SK-N-SH treated with all-trans-retinoic acid at 6 μM for 48 hours (cell line): ENCODE measurements around the gene AIRE.

ENCODE experiments used
- ARNTL ChIP-seq: fragments of 450-650 bp; formaldehyde crosslinking; IDR thresholded peaks from 2 replicates; pipeline ENCODE4 v1.5.0; 2020; ENCODE audit warnings: low read depth, mild to moderate bottlenecking, moderate library complexity, borderline replicate concordance
- BACH2 ChIP-seq: fragments of 250-450 bp; sonication (Bioruptor Pico); IDR thresholded peaks from 2 replicates; pipeline ENCODE4 v1.9.0; 2021; ENCODE audit warnings: mild to moderate bottlenecking, borderline replicate concordance
- CSDC2 ChIP-seq: fragments of 250-450 bp; sonication (Bioruptor Pico); IDR thresholded peaks from 2 replicates; pipeline ENCODE4 v1.5.0; 2020; ENCODE audit warnings: mild to moderate bottlenecking, moderate library complexity
- ISL1 ChIP-seq: fragments of 250-450 bp; sonication (Bioruptor Pico); IDR thresholded peaks from 2 replicates; pipeline ENCODE4 v2.1.2; 2022; ENCODE audit warnings: mild to moderate bottlenecking, moderate library complexity
- OSR1 ChIP-seq: fragments of 250-450 bp; sonication (Bioruptor Pico); IDR thresholded peaks from 2 replicates; pipeline ENCODE4 v1.8.0; 2022; ENCODE audit warnings: moderate library complexity, mild to moderate bottlenecking, inconsistent platforms
- RARB ChIP-seq: fragments of 250-450 bp; sonication (Bioruptor Pico); IDR thresholded peaks from 2 replicates; pipeline ENCODE4 v1.8.0; 2021; ENCODE audit warnings: mild to moderate bottlenecking, moderate library complexity
- TOX ChIP-seq: fragments of 250-450 bp; sonication (Bioruptor Pico); IDR thresholded peaks from 2 replicates; pipeline ENCODE4 v1.8.0; 2021; ENCODE audit warnings: mild to moderate bottlenecking, moderate library complexity, borderline replicate concordance
- ZC3H10 ChIP-seq: fragments of 250-450 bp; sonication (Bioruptor Pico); IDR thresholded peaks from 2 replicates; pipeline ENCODE4 v1.5.1; 2021; ENCODE audit warnings: mild to moderate bottlenecking, moderate library complexity
- ZFP3 ChIP-seq: fragments of 250-450 bp; sonication (Bioruptor Pico); IDR thresholded peaks from 2 replicates; pipeline ENCODE4 v1.5.0; 2020; ENCODE audit warnings: mild to moderate bottlenecking, moderate library complexity
- ZFP30 ChIP-seq: fragments of 450-650 bp; formaldehyde crosslinking; IDR thresholded peaks from 2 replicates; pipeline ENCODE4 v1.5.0; 2022; ENCODE audit warnings: mild to moderate bottlenecking, moderate library complexity
- TF ChIP-seq, protein P1 (sequence below): fragments of 250-450 bp; sonication (Bioruptor Pico); IDR thresholded peaks from 2 replicates; pipeline ENCODE4 v1.8.0; 2021; ENCODE audit warnings: low read depth, mild to moderate bottlenecking, moderate library complexity, borderline replicate concordance
- TF ChIP-seq, protein P2 (sequence below): fragments of 250-450 bp; sonication (Bioruptor Pico); IDR thresholded peaks from 2 replicates; pipeline ENCODE4 v1.5.0; 2020; ENCODE audit warnings: mild to moderate bottlenecking, moderate library complexity
- TF ChIP-seq, protein P3 (sequence below): fragments of 250-450 bp; sonication (Bioruptor Pico); IDR thresholded peaks from 2 replicates; pipeline ENCODE4 v1.8.0; 2020; ENCODE audit warnings: mild to moderate bottlenecking, moderate library complexity, borderline replicate concordance
- TF ChIP-seq, protein P4 (sequence below): fragments of 250-450 bp; sonication (Bioruptor Pico); IDR thresholded peaks from 2 replicates; pipeline ENCODE4 v1.5.1; 2021; ENCODE audit warnings: mild to moderate bottlenecking, moderate library complexity

DNA sequence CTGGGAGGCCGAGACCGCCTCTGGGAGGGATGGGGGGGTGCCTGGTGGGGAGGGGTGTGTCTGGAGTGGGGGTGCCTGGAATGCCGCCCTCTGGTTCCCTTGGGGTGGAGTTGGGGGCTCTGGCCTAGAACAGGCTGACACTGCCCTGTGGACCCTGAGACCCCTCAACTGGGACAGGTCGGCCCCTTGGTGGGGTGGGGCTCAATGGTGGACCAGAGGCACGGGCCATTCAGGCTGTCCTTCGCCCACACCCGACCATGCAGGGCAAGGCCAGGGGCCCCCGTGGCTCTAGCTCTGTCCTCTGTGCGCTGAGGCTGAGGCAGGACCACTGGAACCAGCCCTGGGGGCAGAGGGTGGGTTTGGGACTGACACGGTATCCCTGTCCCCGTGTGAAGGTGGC lies 28.9 kb downstream of the AIRE start:
- TF ChIP-seq ARNTL (CRISPR knock-in tag) = no peak
- TF ChIP-seq ZFP3 = no peak
- no peak for TF ChIP-seq BACH2
- TF ChIP-seq ZFP30 (CRISPR knock-in tag) = no peak
- TF ChIP-seq, protein P1, sequence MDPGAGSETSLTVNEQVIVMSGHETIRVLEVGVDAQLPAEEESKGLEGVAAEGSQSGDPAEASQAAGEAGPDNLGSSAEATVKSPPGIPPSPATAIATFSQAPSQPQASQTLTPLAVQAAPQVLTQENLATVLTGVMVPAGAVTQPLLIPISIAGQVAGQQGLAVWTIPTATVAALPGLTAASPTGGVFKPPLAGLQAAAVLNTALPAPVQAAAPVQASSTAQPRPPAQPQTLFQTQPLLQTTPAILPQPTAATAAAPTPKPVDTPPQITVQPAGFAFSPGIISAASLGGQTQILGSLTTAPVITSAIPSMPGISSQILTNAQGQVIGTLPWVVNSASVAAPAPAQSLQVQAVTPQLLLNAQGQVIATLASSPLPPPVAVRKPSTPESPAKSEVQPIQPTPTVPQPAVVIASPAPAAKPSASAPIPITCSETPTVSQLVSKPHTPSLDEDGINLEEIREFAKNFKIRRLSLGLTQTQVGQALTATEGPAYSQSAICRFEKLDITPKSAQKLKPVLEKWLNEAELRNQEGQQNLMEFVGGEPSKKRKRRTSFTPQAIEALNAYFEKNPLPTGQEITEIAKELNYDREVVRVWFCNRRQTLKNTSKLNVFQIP (CRISPR knock-in tag) = no peak
- TF ChIP-seq RARB (CRISPR knock-in tag) = no peak
- TF ChIP-seq, protein P2, sequence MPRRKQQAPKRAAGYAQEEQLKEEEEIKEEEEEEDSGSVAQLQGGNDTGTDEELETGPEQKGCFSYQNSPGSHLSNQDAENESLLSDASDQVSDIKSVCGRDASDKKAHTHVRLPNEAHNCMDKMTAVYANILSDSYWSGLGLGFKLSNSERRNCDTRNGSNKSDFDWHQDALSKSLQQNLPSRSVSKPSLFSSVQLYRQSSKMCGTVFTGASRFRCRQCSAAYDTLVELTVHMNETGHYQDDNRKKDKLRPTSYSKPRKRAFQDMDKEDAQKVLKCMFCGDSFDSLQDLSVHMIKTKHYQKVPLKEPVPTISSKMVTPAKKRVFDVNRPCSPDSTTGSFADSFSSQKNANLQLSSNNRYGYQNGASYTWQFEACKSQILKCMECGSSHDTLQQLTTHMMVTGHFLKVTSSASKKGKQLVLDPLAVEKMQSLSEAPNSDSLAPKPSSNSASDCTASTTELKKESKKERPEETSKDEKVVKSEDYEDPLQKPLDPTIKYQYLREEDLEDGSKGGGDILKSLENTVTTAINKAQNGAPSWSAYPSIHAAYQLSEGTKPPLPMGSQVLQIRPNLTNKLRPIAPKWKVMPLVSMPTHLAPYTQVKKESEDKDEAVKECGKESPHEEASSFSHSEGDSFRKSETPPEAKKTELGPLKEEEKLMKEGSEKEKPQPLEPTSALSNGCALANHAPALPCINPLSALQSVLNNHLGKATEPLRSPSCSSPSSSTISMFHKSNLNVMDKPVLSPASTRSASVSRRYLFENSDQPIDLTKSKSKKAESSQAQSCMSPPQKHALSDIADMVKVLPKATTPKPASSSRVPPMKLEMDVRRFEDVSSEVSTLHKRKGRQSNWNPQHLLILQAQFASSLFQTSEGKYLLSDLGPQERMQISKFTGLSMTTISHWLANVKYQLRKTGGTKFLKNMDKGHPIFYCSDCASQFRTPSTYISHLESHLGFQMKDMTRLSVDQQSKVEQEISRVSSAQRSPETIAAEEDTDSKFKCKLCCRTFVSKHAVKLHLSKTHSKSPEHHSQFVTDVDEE (CRISPR knock-in tag) = no peak
- no peak for TF ChIP-seq ZC3H10 (CRISPR knock-in tag)
- TF ChIP-seq OSR1 (CRISPR knock-in tag) = no peak
- TF ChIP-seq TOX (CRISPR knock-in tag) = no peak
- TF ChIP-seq, protein P3, sequence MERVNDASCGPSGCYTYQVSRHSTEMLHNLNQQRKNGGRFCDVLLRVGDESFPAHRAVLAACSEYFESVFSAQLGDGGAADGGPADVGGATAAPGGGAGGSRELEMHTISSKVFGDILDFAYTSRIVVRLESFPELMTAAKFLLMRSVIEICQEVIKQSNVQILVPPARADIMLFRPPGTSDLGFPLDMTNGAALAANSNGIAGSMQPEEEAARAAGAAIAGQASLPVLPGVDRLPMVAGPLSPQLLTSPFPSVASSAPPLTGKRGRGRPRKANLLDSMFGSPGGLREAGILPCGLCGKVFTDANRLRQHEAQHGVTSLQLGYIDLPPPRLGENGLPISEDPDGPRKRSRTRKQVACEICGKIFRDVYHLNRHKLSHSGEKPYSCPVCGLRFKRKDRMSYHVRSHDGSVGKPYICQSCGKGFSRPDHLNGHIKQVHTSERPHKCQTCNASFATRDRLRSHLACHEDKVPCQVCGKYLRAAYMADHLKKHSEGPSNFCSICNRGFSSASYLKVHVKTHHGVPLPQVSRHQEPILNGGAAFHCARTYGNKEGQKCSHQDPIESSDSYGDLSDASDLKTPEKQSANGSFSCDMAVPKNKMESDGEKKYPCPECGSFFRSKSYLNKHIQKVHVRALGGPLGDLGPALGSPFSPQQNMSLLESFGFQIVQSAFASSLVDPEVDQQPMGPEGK (CRISPR knock-in tag) = no peak
- TF ChIP-seq, protein P4, sequence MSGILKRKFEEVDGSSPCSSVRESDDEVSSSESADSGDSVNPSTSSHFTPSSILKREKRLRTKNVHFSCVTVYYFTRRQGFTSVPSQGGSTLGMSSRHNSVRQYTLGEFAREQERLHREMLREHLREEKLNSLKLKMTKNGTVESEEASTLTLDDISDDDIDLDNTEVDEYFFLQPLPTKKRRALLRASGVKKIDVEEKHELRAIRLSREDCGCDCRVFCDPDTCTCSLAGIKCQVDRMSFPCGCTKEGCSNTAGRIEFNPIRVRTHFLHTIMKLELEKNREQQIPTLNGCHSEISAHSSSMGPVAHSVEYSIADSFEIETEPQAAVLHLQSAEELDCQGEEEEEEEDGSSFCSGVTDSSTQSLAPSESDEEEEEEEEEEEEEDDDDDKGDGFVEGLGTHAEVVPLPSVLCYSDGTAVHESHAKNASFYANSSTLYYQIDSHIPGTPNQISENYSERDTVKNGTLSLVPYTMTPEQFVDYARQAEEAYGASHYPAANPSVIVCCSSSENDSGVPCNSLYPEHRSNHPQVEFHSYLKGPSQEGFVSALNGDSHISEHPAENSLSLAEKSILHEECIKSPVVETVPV = no peak
- TF ChIP-seq CSDC2 (CRISPR knock-in tag) = no peak
- no peak for TF ChIP-seq ISL1
